ENCODE measurements around the gene DSCAM.

Gene DSCAM

GRCh38 chr21:39972471-39972870, 874.5 kb downstream of the DSCAM start:
- no peak for DNase-seq (ENCODE audit: low read depth)
- no peak overlapping the region for H3K4me3 ChIP-seq (ENCODE audit: control insufficient read depth, low read depth, low read length)
- no peak for TF ChIP-seq CTCF (IDR thresholded peaks at IDR 0.05; ENCODE audit: control insufficient read depth, insufficient read depth, low read depth, low read length, missing control alignments)

- no peak for DNase-seq (ENCODE audit: low read depth)
- no peak overlapping the region for H3K4me3 ChIP-seq (ENCODE audit: control insufficient read depth, low read depth, low read length)
- no peak for TF ChIP-seq CTCF (IDR thresholded peaks at IDR 0.05; ENCODE audit: control insufficient read depth, insufficient read depth, low read depth, low read length, missing control alignments)
These were observed 875.0 kb downstream of the DSCAM start for GRCh38 chr21:39971956-39972355.

- TF ChIP-seq CTCF (IDR thresholded peaks at IDR 0.05; ENCODE audit: control insufficient read depth, insufficient read depth, low read depth, low read length, missing control alignments) = no peak
- no peak overlapping the region for H3K4me3 ChIP-seq (ENCODE audit: control insufficient read depth, low read depth, low read length)
- DNase-seq (ENCODE audit: low read depth) = no peak
These were observed 877.1 kb downstream of the DSCAM start for GRCh38 chr21:39969691-39970364.

GRCh38 chr21:39968010-39968409, 878.9 kb downstream of the DSCAM start:
- DNase-seq (ENCODE audit: low read depth) = no peak
- no peak for TF ChIP-seq CTCF (IDR thresholded peaks at IDR 0.05; ENCODE audit: control insufficient read depth, insufficient read depth, low read depth, low read length, missing control alignments)
- no peak overlapping the region for H3K4me3 ChIP-seq (ENCODE audit: control insufficient read depth, low read depth, low read length)

- TF ChIP-seq CTCF (IDR thresholded peaks at IDR 0.05; ENCODE audit: control insufficient read depth, insufficient read depth, low read depth, low read length, missing control alignments) = no peak
- no peak for DNase-seq (ENCODE audit: low read depth)
These were observed 880.2 kb downstream of the DSCAM start for GRCh38 chr21:39966786-39967185.

GRCh38 chr21:39965026-39965425, 881.9 kb downstream of the DSCAM start:
- DNase-seq (ENCODE audit: low read depth) = no peak
- no peak for TF ChIP-seq CTCF (IDR thresholded peaks at IDR 0.05; ENCODE audit: control insufficient read depth, insufficient read depth, low read depth, low read length, missing control alignments)
- H3K4me3 ChIP-seq (ENCODE audit: control insufficient read depth, low read depth, low read length) = no peak overlapping the region

More at GRCh38 chr21:39966786-39967185, 880.2 kb downstream of the DSCAM start:
- H3K4me3 ChIP-seq (ENCODE audit: control insufficient read depth, low read depth, low read length) = no peak overlapping the region
